HL-60 (cell line): ENCODE results near the gene CLPTM1L.
"Not testable (repeated sequence)": the region's sequence is repeated elsewhere in the genome, so short reads cannot be mapped to it uniquely, and the experiment has no call there.

Experiments used
- CTCF ChIP-seq: IDR thresholded peaks from one replicate; pipeline ENCODE4 v1.5.1; 2011; ENCODE audit warnings: low read length, control low read depth, inconsistent platforms; ENCODE audit not compliant: insufficient read depth
- GABPA ChIP-seq: IDR thresholded peaks from 2 replicates; pipeline ENCODE4 v1.6.1; 2012; ENCODE audit warnings: low read depth
- POLR2AphosphoS5 ChIP-seq: IDR thresholded peaks from 2 replicates; pipeline ENCODE4 v1.6.1; 2012; ENCODE audit warnings: low read depth
- REST ChIP-seq: IDR thresholded peaks from 2 replicates; pipeline ENCODE4 v1.6.1; 2012; ENCODE audit warnings: low read depth; ENCODE audit not compliant: insufficient replicate concordance
- SPI1 ChIP-seq: IDR thresholded peaks from 2 replicates; pipeline ENCODE4 v1.6.1; 2012; ENCODE audit warnings: low read depth, mild to moderate bottlenecking, borderline replicate concordance

GRCh38 chr5:1339818-1340210 lies 5.1 kb downstream of the CLPTM1L start:
- TF ChIP-seq REST, POLR2AphosphoS5, CTCF, GABPA, SPI1: not testable (repeated sequence)
